Measurements from ENCODE around the gene CACNB4. TPM values are rescaled to one million over a fixed set of nuclear protein-coding genes. Genes with fewer than 3 reads are reported as not detected.

The CACNB4 gene
- total RNA-seq, 2 donors from 2014 or later: 15.4 to 40.6 TPM

DNA sequence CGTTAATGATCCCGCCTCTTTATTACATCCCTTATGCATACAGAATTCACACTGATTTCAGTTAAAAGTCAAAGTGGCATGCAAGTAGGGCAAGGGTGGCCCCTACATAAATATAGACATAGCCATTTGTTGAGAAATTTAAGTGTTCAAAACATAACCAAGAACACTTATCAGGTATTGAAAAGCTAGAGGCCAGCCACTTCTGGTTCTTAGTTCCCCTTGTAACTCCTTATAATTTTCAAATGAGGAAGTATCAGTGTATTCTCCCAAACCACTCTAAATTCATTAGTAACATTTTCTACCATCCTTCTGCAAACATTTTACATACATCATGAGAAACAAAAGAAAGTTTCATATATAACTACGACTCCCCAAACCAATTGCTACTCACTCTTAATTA lies 264.9 kb downstream of the CACNB4 start:
- no peak overlapping the region for H3K27ac ChIP-seq
- H3K4me3 ChIP-seq: no peak overlapping the region
- H3K4me1 ChIP-seq (replicated peaks): no peaks in the 10 kb centered on the region
- no peaks in the 10 kb centered on the region for H3K36me3 ChIP-seq
- H3K27me3 ChIP-seq (replicated peaks; ENCODE audit: insufficient read depth): no peaks in the 10 kb centered on the region
- DNase-seq (ENCODE audit: low spot score): no peak
- TF ChIP-seq POLR2A (IDR thresholded peaks at IDR 0.05) (no peak), POLR2AphosphoS5 (IDR thresholded peaks at IDR 0.05) (no peak)
- TF ChIP-seq, protein P1, sequence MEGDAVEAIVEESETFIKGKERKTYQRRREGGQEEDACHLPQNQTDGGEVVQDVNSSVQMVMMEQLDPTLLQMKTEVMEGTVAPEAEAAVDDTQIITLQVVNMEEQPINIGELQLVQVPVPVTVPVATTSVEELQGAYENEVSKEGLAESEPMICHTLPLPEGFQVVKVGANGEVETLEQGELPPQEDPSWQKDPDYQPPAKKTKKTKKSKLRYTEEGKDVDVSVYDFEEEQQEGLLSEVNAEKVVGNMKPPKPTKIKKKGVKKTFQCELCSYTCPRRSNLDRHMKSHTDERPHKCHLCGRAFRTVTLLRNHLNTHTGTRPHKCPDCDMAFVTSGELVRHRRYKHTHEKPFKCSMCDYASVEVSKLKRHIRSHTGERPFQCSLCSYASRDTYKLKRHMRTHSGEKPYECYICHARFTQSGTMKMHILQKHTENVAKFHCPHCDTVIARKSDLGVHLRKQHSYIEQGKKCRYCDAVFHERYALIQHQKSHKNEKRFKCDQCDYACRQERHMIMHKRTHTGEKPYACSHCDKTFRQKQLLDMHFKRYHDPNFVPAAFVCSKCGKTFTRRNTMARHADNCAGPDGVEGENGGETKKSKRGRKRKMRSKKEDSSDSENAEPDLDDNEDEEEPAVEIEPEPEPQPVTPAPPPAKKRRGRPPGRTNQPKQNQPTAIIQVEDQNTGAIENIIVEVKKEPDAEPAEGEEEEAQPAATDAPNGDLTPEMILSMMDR (IDR thresholded peaks at IDR 0.05): no peak
- no peaks in the 10 kb centered on the region for H3K9me3 ChIP-seq
- WGBS: 91% methylated on average over 3 of the region's 3 CpGs
- intact Hi-C loops (cut with DNase I): no loop called here

DNA sequence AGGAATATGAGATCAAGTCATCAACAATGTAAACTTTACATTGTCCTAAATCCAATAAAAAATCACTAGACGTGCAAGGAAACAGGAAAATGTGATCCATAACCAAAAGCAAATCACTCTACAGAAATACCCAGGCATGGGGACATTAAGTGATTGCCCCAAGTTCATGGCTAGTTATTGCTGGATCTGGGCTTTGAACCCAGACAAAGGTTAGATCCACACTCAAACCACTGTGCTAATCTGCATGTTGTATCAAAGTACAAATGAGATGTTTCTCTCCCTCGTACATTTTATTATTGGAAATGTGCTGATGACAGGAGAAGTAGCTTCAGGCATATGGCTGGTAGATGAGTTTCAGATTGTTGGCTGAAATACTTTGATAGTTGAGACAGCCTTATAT lies 267.9 kb downstream of the CACNB4 start:
- H3K4me1 ChIP-seq (replicated peaks): no peaks in the 10 kb centered on the region
- DNase-seq (ENCODE audit: low spot score): no peak
- no peak overlapping the region for H3K4me3 ChIP-seq
- intact Hi-C loops (cut with DNase I): no loop called here
- WGBS: 53% methylated on average over 2 of the region's 2 CpGs
- H3K27ac ChIP-seq: no peak overlapping the region
- H3K27me3 ChIP-seq (replicated peaks; ENCODE audit: insufficient read depth): no peaks in the 10 kb centered on the region
- H3K36me3 ChIP-seq: no peaks in the 10 kb centered on the region
- no peaks in the 10 kb centered on the region for H3K9me3 ChIP-seq
- no peak for TF ChIP-seq POLR2AphosphoS5 (IDR thresholded peaks at IDR 0.05)
- no peak for TF ChIP-seq POLR2A (IDR thresholded peaks at IDR 0.05)
- TF ChIP-seq, protein P1 (IDR thresholded peaks at IDR 0.05): no peak

DNA sequence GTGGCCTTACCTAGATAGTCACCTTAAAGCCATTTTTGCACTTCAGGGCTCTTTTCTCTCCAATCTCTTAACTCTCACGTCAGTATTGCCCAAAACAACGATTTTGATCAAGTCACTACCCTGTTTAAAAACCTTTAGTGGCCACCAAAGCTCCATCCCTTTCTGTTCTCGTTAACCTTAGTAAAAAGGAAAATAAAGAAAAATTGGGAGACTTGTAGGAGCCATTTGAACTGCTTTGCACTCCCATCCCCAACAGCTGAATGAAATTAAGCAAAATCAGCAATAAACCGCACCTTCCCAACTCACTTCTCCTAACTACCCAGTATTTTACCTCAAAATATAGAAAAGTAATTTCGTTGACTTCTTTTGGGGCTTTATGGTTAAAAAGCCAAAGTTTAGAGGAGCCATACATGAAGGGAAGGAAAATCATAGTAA lies 269.9 kb downstream of the CACNB4 start:
- intact Hi-C loops (cut with DNase I): loop anchor here (10.0 kb wide), 2 partner anchors 54 to 176 kb away; no protein-coding TSS in a partner anchor

DNA sequence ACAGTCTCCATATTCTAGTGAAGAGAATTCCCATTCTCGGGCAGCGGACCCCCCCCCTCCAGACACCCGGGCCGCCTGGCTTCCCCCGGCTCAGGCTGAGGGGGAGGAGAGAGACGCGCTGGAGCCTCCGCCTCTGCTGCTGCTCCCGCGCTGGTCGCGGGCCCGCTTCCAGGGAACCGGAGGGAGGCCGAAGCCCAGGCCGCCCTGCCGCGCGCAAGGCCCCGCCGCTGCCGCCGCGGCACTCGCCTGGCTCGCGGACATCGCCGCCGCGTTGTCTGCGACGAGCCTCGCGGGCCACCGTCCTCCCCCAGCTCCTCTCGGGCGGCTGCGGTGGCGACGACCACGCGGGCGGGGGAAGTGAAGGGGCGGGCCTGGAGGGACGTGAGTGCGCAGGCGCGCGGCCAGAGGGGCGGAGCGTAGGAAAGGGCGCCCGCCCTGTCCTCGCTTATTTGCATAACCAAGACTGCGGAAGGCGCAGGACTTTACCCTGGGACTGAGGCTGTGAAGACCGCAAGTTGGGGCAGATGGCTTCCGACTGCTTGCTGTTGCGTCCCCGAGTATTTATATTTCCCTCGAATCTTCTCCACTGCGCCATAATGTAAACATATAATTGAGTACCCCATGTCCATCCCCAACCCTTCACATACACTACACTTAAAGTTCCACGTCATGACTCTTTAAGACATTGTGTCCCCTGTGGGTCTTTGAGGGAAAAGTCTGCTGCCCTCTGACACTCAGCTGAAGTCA lies 270.5 kb downstream of the CACNB4 start, which contains the start of gene ARL5A:
Gene ARL5A (minus strand): TSS at position 279 of the 747 bp plus-strand sequence. CDS start 245 bp downstream, at position 34.
- Histone ChIP-seq H3K36me3 (no peaks in the 10 kb centered on the region), H3K27ac (peak within 1 kb of the TSS; percentile 82 to 84), H3K27me3 (replicated peaks; ENCODE audit: insufficient read depth) (no peaks in the 10 kb centered on the region), H3K9me3 (no peaks in the 10 kb centered on the region), H3K4me1 (replicated peaks) (no peaks in the 10 kb centered on the region), H3K4me3 (peak within 1 kb of the TSS; percentile 78 to 81)
- TF ChIP-seq, protein P1 (IDR thresholded peaks at IDR 0.05): peak in 1 of 4 experiments; percentile 7
- peak; percentile 95 for TF ChIP-seq POLR2AphosphoS5 (IDR thresholded peaks at IDR 0.05)
- TF ChIP-seq POLR2A (IDR thresholded peaks at IDR 0.05): peak; percentile 94
- peak; percentile 96 for DNase-seq (ENCODE audit: low spot score)
- 3% methylated on average over 30 of the region's 64 CpGs for WGBS
- intact Hi-C loops (cut with DNase I): loop anchor here (10.0 kb wide), 2 partner anchors 54 to 176 kb away; no protein-coding TSS in a partner anchor

More for the DNA sequence above, 269.9 kb downstream of the CACNB4 start:
- Histone ChIP-seq H3K27ac (peak overlapping the region; percentile 82 to 84), H3K36me3 (no peaks in the 10 kb centered on the region), H3K4me1 (replicated peaks) (no peaks in the 10 kb centered on the region), H3K27me3 (replicated peaks; ENCODE audit: insufficient read depth) (no peaks in the 10 kb centered on the region), H3K4me3 (peak overlapping the region; percentile 78 to 81), H3K9me3 (no peaks in the 10 kb centered on the region)
- TF ChIP-seq, protein P1 (IDR thresholded peaks at IDR 0.05): no peak
- no peak for TF ChIP-seq POLR2AphosphoS5 (IDR thresholded peaks at IDR 0.05)
- TF ChIP-seq POLR2A (IDR thresholded peaks at IDR 0.05): no peak
- no peak for DNase-seq (ENCODE audit: low spot score)
- WGBS: 85% methylated on average over 5 of the region's 5 CpGs

Measured in prostate gland (tissue), 2 donors.